Nucleus accumbens (tissue), 56 donors: ENCODE measurements around the gene SFXN4.

Experiments
- DNase-seq, 56 donors: peaks; one replicate each; lab custom pipeline; 2025; lab: John Stamatoyannopoulos, UW

The SFXN4 gene, protein sequence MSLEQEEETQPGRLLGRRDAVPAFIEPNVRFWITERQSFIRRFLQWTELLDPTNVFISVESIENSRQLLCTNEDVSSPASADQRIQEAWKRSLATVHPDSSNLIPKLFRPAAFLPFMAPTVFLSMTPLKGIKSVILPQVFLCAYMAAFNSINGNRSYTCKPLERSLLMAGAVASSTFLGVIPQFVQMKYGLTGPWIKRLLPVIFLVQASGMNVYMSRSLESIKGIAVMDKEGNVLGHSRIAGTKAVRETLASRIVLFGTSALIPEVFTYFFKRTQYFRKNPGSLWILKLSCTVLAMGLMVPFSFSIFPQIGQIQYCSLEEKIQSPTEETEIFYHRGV

DNA sequence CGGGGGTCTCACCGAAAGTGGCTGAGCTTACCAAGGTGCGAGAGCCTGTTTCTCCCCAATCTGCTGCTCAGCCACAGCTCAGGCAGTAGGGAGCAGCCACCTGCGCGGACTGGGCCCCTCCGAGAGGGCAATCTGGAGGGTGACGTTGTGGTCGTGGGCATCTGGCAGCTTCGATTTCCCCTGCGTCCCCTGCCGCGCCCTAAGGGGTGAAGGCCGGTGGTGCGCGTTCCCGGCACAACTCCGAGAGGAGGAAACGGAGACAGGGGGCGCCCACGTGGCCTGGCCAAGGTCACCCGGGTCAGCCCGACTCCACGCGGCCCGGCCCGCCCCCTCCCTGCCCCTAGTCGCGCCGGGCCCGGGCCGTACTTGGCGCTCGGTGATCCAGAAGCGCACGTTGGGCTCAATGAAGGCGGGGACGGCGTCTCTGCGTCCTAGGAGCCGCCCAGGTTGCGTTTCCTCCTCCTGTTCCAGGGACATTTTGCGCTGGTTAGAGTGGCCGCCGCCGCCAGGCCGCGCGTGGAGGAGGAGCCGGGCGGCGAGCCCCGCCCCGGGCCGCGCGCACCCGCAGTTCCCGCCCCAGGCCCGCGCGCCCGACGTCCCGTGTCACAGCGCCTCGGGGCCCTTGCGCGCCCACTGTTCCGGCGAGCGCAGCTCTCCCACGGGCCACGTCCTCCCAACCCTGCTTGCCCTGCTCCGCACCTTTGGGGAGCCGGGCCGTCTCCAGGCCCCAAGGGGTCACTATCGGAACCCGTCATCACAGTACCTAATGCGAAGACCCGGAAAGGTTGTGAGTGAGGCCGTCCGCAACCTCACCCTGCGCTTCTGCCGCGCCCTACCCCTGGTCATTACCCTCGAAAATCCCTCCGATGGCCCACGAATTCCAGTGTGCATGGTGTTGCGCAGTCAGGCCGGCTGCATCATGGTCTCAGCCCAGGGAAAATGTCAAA lies at the start of gene SFXN4:
TSS of gene SFXN4 (minus strand) at position 544 of the 947 bp plus-strand sequence. CDS start at position 477, 67 bp downstream.
- peak in 55 of 56 donors; percentile 23 to 95 (median 83) for DNase-seq

GRCh38 chr10:119211625-119212441 lies 46.3 kb upstream of the SFXN4 start:
- DNase-seq: no peak

GRCh38 chr10:119211176-119211575 lies 45.7 kb upstream of the SFXN4 start:
- DNase-seq: no peak

DNA sequence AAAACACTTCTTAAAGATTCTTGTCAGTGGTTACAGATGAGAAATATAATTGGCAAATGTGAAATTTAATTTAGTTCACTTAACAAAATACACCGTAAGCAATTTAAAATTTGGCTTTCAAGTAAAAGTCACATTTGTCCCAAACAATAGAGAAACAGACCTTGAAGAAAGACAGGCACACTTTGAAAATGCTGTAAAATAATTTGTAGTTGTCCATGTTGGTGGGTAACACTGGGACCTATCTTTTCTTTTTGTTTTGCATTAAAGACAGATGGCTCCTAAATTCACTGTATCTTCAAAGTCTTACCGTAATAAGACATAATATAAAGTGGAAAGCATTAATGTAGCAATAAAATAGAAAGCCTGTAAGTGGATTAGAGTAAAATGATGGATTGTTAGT lies 45.1 kb upstream of the SFXN4 start:
- no peak for DNase-seq

- peak in 2 of 56 donors; percentile 14 to 25 for DNase-seq
Observed at GRCh38 chr10:119209736-119210355, 44.3 kb upstream of the SFXN4 start.

GRCh38 chr10:119209035-119209735 lies 43.7 kb upstream of the SFXN4 start:
- peak in 47 of 56 donors; percentile 1 to 77 (median 24) for DNase-seq

DNA sequence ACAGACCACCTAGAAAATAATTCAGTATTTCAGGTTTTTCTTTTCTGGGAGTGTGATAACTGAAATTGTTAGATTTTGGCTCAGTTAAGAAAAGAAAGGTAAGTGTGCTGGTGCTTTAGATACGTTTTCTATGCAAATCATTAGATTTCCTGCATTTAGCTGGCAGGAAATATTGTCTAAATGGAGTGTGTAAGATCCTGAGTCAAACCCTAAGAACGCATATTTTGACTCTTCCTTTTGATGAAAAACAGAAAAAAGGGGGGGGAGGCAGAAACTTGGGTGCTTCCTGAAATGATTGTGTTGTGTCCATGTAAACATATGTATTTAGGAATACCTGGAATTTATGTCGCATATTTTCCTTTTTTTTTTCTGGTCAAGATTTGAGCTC lies 43.0 kb upstream of the SFXN4 start:
- no peak for DNase-seq

GRCh38 chr10:119207713-119208552 lies 42.4 kb upstream of the SFXN4 start:
- peak in 47 of 56 donors; percentile 7 to 77 (median 53) for DNase-seq

DNA sequence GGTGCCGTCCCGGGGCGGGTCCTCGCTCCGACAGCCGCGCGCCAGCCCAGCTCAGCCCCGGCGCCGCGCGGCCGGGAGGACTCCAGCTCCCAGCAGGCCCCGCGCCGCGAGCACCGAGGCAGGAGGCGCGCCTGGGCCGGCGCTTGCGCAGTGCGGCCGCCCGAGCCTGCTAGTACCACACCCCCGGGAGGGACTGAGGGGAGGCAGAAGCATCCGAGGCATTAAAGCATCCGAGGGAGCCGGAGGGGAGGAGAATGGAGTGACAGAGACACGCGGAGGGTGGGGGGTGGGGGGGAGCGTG lies 41.8 kb upstream of the SFXN4 start, which contains the start of gene GRK5:
TSS of gene GRK5 (plus strand) at position 206 of the 301 bp plus-strand sequence. CDS start 347 bp downstream, outside the sequence.
- DNase-seq: peak; percentile 51 to 96 (median 90)

GRCh38 chr10:119206603-119207365 lies 41.3 kb upstream of the SFXN4 start:
- DNase-seq: peak in 53 of 56 donors; percentile 4 to 87 (median 67)

GRCh38 chr10:119205894-119206602 lies 40.5 kb upstream of the SFXN4 start:
- peak in 30 of 56 donors; percentile 3 to 63 (median 36) for DNase-seq

- DNase-seq: no peak
Observed at GRCh38 chr10:119203006-119203405, 37.5 kb upstream of the SFXN4 start.

GRCh38 chr10:119201233-119201632 lies 35.7 kb upstream of the SFXN4 start:
- no peak for DNase-seq

DNA sequence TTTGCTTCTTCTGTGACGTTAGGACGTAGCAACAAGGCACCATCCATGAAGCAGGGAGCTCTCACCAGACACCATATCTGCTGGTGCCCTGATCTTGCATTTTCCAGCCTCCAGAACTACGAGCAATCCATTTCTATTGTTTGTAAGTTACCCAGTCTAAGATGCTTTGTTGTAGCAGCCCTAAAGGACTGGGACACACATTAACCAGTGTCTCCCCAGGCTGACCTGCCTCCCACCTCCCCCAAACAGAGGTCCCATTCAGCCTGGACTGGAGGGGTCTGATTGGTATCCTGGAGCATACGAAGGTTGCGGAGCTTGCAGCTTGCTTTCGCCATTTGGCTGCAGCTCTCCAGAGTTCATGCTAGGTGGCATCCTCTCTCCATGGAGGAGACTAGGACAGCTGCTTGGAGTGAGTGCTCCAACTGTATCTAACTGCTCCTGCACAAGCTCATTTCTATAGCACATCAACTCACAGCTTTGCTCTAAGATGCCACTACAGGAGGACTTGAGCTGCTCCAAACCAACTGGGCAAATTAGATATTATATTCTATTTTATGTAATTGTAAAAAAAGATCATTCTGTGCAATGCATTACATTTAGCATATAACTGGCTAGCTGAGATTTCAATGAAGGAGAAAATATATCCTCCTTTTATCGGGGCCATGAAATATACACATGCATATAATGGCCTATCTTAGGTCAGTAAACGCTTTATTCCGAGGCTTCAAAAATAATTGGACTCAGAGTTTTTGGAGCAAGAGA lies 33.9 kb upstream of the SFXN4 start:
- DNase-seq: peak in 55 of 56 donors; percentile 8 to 84 (median 44)

GRCh38 chr10:119198438-119198837 lies 32.9 kb upstream of the SFXN4 start:
- peak in 2 of 56 donors; percentile 11 to 28 for DNase-seq

DNA sequence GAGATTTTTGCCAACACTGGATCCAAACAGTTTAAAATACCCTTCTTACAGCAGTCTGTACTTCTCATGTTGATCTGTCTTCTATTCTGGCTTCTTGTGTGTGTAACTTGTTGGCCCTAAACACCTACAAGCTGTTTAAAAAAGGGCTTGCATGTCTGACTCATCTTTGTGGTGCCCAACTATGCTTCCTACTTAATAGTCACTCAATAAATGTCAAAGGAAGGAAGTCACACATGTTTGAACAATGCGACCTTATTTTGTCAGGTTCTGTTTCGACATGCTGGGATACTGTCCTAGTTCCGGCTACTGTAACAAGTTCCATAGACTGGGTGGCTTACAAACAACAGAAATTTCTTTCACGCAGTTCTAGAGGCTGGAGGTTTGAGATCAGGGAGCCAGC lies 32.4 kb upstream of the SFXN4 start:
- DNase-seq: no peak
